ENCODE results near the gene GARRE1.
"Not testable (repeated sequence)": the region's sequence is repeated elsewhere in the genome, so short reads cannot be mapped to it uniquely, and the experiment has no call there.

GARRE1 gene

DNA sequence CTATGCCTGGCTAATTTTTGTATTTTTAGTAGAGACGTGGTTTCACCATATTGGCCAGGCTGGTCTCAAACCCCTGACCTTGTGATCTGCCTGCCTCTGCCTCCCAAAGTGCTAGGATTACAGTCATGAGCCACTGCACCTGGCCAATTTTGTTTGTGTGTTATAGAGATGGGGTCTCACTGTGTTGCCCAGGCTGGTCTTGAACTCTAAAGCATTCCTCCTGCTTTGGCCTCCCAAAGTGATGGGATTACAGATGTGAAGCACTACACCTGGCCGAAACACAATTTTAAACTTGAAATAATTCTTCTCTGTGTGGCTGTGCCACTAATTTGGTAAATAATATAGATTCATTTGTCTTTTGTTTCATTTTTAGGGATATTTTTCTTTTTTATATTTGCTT, 27.1 kb downstream of the GARRE1 start:
- not testable (repeated sequence) for H3K4me3 ChIP-seq (ENCODE audit: low read length); H3K4me2 ChIP-seq (ENCODE audit: low read length); H3K9me3 ChIP-seq (replicated peaks; ENCODE audit: low read length); H3K9ac ChIP-seq (ENCODE audit: low read depth, low read length); H3K4me1 ChIP-seq (ENCODE audit: control insufficient read depth, insufficient read depth, low read length); H3K36me3 ChIP-seq (ENCODE audit: insufficient read depth, low read length); H3K27me3 ChIP-seq (ENCODE audit: control insufficient read depth, insufficient read depth, low read length)

GRCh38 chr19:34282611-34283519, 28.5 kb downstream of the GARRE1 start:
- Histone ChIP-seq H3K27me3 (ENCODE audit: control insufficient read depth, insufficient read depth, low read length) (no peaks in the 10 kb centered on the region), H3K4me1 (ENCODE audit: control insufficient read depth, insufficient read depth, low read length) (no peaks in the 10 kb centered on the region), H3K4me3 (ENCODE audit: low read length) (no peak overlapping the region), H3K9me3 (replicated peaks; ENCODE audit: low read length) (no peaks in the 10 kb centered on the region), H3K4me2 (ENCODE audit: low read length) (no peak overlapping the region), H3K36me3 (ENCODE audit: insufficient read depth, low read length) (peaks cover 7% of the 10 kb centered on the region), H3K9ac (ENCODE audit: low read depth, low read length) (no peak overlapping the region)

GRCh38 chr19:34284505-34284904, 30.2 kb downstream of the GARRE1 start:
- Histone ChIP-seq H3K9ac (ENCODE audit: low read depth, low read length) (no peak overlapping the region), H3K27me3 (ENCODE audit: control insufficient read depth, insufficient read depth, low read length) (no peaks in the 10 kb centered on the region), H3K9me3 (replicated peaks; ENCODE audit: low read length) (no peaks in the 10 kb centered on the region), H3K4me2 (ENCODE audit: low read length) (no peak overlapping the region), H3K36me3 (ENCODE audit: insufficient read depth, low read length) (no peaks in the 10 kb centered on the region), H3K4me1 (ENCODE audit: control insufficient read depth, insufficient read depth, low read length) (no peaks in the 10 kb centered on the region), H3K4me3 (ENCODE audit: low read length) (no peak overlapping the region)

GRCh38 chr19:34287662-34288140, 33.3 kb downstream of the GARRE1 start:
- H3K4me3 ChIP-seq (ENCODE audit: low read length) = no peak overlapping the region
- H3K4me1 ChIP-seq (ENCODE audit: control insufficient read depth, insufficient read depth, low read length) = no peaks in the 10 kb centered on the region
- H3K9ac ChIP-seq (ENCODE audit: low read depth, low read length) = no peak overlapping the region
- H3K36me3 ChIP-seq (ENCODE audit: insufficient read depth, low read length) = no peaks in the 10 kb centered on the region
- H3K9me3 ChIP-seq (replicated peaks; ENCODE audit: low read length) = no peaks in the 10 kb centered on the region
- H3K4me2 ChIP-seq (ENCODE audit: low read length) = no peak overlapping the region
- no peaks in the 10 kb centered on the region for H3K27me3 ChIP-seq (ENCODE audit: control insufficient read depth, insufficient read depth, low read length)

DNA sequence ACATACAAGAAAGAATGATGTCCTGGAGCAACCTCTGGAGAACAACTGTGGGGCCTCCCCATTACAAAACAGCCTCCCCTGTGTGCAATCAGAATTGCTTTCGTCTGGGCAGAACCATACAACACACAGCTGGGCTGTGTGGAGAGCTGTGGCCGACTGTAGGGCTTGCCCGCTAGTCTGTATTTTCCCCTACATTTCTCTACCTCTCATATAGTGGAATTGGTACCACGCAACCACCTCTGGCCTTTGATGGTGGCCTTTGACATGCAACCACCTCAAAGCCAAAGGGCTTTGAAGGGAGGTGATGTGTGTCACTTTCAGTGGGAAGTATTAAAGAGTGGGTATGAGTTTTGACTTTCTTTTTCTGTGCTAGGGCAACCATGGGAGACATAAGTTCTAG, 34.0 kb downstream of the GARRE1 start:
- Histone ChIP-seq H3K4me1 (ENCODE audit: control insufficient read depth, insufficient read depth, low read length) (no peaks in the 10 kb centered on the region), H3K4me3 (ENCODE audit: low read length) (no peak overlapping the region), H3K9me3 (replicated peaks; ENCODE audit: low read length) (no peaks in the 10 kb centered on the region), H3K4me2 (ENCODE audit: low read length) (no peak overlapping the region), H3K27me3 (ENCODE audit: control insufficient read depth, insufficient read depth, low read length) (no peaks in the 10 kb centered on the region), H3K36me3 (ENCODE audit: insufficient read depth, low read length) (no peaks in the 10 kb centered on the region), H3K9ac (ENCODE audit: low read depth, low read length) (no peak overlapping the region)

DNA sequence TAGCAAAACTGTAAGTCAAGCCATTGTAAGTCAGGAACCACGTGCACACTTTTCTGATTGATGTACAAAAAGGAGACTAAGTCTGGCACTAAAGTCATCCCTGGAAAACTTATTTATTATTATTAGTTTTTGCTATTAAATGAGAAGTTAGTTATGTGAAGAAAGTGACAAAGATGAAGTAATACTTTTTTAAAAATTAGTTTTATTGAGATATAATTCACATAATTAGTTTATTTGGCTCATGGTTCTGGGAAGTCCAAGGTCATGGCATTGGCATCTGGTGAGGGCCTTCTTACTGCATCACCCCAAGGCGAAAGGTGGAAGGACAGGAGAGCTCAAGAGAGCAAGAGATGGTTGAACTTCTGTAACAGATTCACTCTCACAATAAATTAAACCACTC, 36.9 kb downstream of the GARRE1 start:
- Histone ChIP-seq H3K4me2 (ENCODE audit: low read length) (no peak overlapping the region), H3K27me3 (ENCODE audit: control insufficient read depth, insufficient read depth, low read length) (no peaks in the 10 kb centered on the region), H3K4me3 (ENCODE audit: low read length) (no peak overlapping the region), H3K36me3 (ENCODE audit: insufficient read depth, low read length) (no peaks in the 10 kb centered on the region), H3K9ac (ENCODE audit: low read depth, low read length) (no peak overlapping the region), H3K4me1 (ENCODE audit: control insufficient read depth, insufficient read depth, low read length) (no peaks in the 10 kb centered on the region), H3K9me3 (replicated peaks; ENCODE audit: low read length) (no peaks in the 10 kb centered on the region)

- Histone ChIP-seq H3K9me3 (replicated peaks; ENCODE audit: low read length) (no peaks in the 10 kb centered on the region), H3K9ac (ENCODE audit: low read depth, low read length) (no peak overlapping the region), H3K4me1 (ENCODE audit: control insufficient read depth, insufficient read depth, low read length) (no peaks in the 10 kb centered on the region), H3K27me3 (ENCODE audit: control insufficient read depth, insufficient read depth, low read length) (no peaks in the 10 kb centered on the region), H3K4me3 (ENCODE audit: low read length) (no peak overlapping the region), H3K4me2 (ENCODE audit: low read length) (no peak overlapping the region), H3K36me3 (ENCODE audit: insufficient read depth, low read length) (peaks cover 3% of the 10 kb centered on the region)
Measured at GRCh38 chr19:34295103-34295502, 40.7 kb downstream of the GARRE1 start.

- no peaks in the 10 kb centered on the region for H3K27me3 ChIP-seq (ENCODE audit: control insufficient read depth, insufficient read depth, low read length)
- no peaks in the 10 kb centered on the region for H3K4me1 ChIP-seq (ENCODE audit: control insufficient read depth, insufficient read depth, low read length)
- H3K4me2 ChIP-seq (ENCODE audit: low read length) = no peak overlapping the region
- H3K4me3 ChIP-seq (ENCODE audit: low read length) = no peak overlapping the region
- no peak overlapping the region for H3K9ac ChIP-seq (ENCODE audit: low read depth, low read length)
- no peaks in the 10 kb centered on the region for H3K9me3 ChIP-seq (replicated peaks; ENCODE audit: low read length)
- H3K36me3 ChIP-seq (ENCODE audit: insufficient read depth, low read length) = peaks cover 12% of the 10 kb centered on the region
Measured at GRCh38 chr19:34298891-34299520, 44.7 kb downstream of the GARRE1 start.

DNA sequence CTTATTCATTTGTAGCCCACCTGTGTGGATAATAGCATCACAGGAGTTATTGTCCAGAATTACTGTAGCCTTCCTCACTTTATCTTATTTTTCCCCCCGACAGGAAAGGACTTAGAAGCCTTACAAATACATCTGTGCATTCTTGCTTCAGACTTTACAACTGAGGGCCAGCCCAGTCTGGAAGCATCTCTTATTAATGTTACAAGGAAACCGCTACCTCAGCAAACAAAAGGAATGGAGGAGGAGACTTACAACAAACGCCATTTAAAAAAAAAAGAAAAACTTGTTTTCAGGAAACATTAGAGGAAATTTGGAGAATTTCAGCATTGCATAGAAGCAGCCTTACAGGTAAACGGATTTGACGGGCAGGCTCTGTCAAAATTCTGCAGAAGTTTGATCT, 45.2 kb downstream of the GARRE1 start:
- no peaks in the 10 kb centered on the region for H3K4me1 ChIP-seq (ENCODE audit: control insufficient read depth, insufficient read depth, low read length)
- peaks cover 12% of the 10 kb centered on the region for H3K36me3 ChIP-seq (ENCODE audit: insufficient read depth, low read length)

DNA sequence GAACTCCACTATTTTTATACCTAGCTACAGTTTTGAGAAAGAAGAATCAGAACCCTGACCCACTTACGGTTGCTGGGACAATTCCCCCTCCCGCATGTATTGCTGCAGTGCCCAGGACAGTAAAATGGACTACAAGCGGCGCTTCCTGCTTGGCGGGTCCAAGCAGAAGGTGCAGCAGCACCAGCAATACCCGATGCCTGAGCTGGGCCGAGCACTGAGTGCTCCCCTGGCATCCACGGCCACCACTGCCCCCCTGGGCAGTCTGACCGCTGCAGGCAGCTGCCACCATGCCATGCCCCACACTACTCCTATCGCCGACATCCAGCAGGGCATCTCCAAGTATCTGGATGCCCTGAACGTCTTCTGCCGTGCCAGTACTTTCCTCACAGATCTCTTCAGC, 46.0 kb downstream of the GARRE1 start:
- no peaks in the 10 kb centered on the region for H3K9me3 ChIP-seq (replicated peaks; ENCODE audit: low read length)
- H3K36me3 ChIP-seq (ENCODE audit: insufficient read depth, low read length) = peaks cover 12% of the 10 kb centered on the region
- H3K27me3 ChIP-seq (ENCODE audit: control insufficient read depth, insufficient read depth, low read length) = no peaks in the 10 kb centered on the region
- no peak overlapping the region for H3K9ac ChIP-seq (ENCODE audit: low read depth, low read length)
- no peaks in the 10 kb centered on the region for H3K4me1 ChIP-seq (ENCODE audit: control insufficient read depth, insufficient read depth, low read length)
- no peak overlapping the region for H3K4me3 ChIP-seq (ENCODE audit: low read length)
- no peak overlapping the region for H3K4me2 ChIP-seq (ENCODE audit: low read length)

More for the DNA sequence above, 45.2 kb downstream of the GARRE1 start:
- no peak overlapping the region for H3K9ac ChIP-seq (ENCODE audit: low read depth, low read length)
- H3K9me3 ChIP-seq (replicated peaks; ENCODE audit: low read length) = no peaks in the 10 kb centered on the region
- no peaks in the 10 kb centered on the region for H3K27me3 ChIP-seq (ENCODE audit: control insufficient read depth, insufficient read depth, low read length)
- no peak overlapping the region for H3K4me3 ChIP-seq (ENCODE audit: low read length)
- no peak overlapping the region for H3K4me2 ChIP-seq (ENCODE audit: low read length)

DNA sequence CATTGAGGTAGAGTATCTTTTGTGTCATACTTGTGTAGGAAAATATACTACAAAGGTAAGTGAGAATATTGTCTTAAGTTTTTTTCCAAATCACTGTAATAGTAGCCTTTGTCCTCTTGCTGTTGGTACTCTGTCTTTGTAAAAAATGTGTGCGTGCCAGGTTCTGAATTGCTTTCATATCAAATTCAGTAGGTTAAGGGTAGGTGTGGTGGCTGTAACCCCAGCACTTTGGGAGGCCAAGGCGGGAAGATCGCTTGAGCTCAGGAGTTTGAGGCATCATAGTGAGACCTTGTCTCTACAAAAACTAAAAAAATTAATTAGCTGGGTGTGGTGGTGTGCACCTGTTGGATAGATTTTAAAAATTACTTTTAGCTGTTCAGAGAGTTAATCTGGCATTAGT, 46.6 kb downstream of the GARRE1 start:
- no peak overlapping the region for H3K4me2 ChIP-seq (ENCODE audit: low read length)
- H3K9ac ChIP-seq (ENCODE audit: low read depth, low read length) = no peak overlapping the region
- no peaks in the 10 kb centered on the region for H3K4me1 ChIP-seq (ENCODE audit: control insufficient read depth, insufficient read depth, low read length)
- H3K27me3 ChIP-seq (ENCODE audit: control insufficient read depth, insufficient read depth, low read length) = no peaks in the 10 kb centered on the region
- peaks cover 12% of the 10 kb centered on the region for H3K36me3 ChIP-seq (ENCODE audit: insufficient read depth, low read length)
- H3K9me3 ChIP-seq (replicated peaks; ENCODE audit: low read length) = no peaks in the 10 kb centered on the region
- H3K4me3 ChIP-seq (ENCODE audit: low read length) = no peak overlapping the region

Data from skeletal muscle satellite cell (primary cell).